OCI-LY1 (cell line): ENCODE data around the gene NSUN6.
"Not testable (repeated sequence)": the region's sequence is repeated elsewhere in the genome, so short reads cannot be mapped to it uniquely, and the experiment has no call there.

Source experiments
- H2AFZ ChIP-seq: fragments of 200-600 bp; sonication (generic), shearing (Covaris generic); 2 replicates; pipeline ENCODE4 v1.6.0; 2014; ENCODE audit warnings: antibody characterized with exemption, mild to moderate bottlenecking, low read length
- H3F3A ChIP-seq: fragments of 200-600 bp; sonication (generic), shearing (Covaris generic); 2 replicates; pipeline ENCODE4 v1.6.0; 2014; ENCODE audit warnings: mild to moderate bottlenecking, antibody characterized with exemption, low read length, moderate library complexity; ENCODE audit not compliant: insufficient read depth
- H3K27ac ChIP-seq: fragments of 200-600 bp; sonication (generic); 2 replicates; pipeline ENCODE4 v1.5.1; 2014; ENCODE audit warnings: low read length, mixed run types, mild to moderate bottlenecking, low read depth; ENCODE audit not compliant: poor library complexity, severe bottlenecking
- H3K27me3 ChIP-seq: fragments of 200-600 bp; sonication (generic); 2 replicates; pipeline ENCODE4 v1.6.0; 2014; ENCODE audit warnings: antibody characterized with exemption, mild to moderate bottlenecking, low read length, moderate library complexity; ENCODE audit not compliant: insufficient read depth
- H3K36me3 ChIP-seq: fragments of 200-600 bp; sonication (generic); 2 replicates; pipeline ENCODE4 v1.6.1; 2014; ENCODE audit warnings: mild to moderate bottlenecking, antibody characterized with exemption, low read length, moderate library complexity, mixed read lengths; ENCODE audit not compliant: insufficient read depth
- H3K4me1 ChIP-seq: fragments of 200-600 bp; sonication (generic); 2 replicates; pipeline ENCODE4 v1.5.1; 2014; ENCODE audit warnings: mild to moderate bottlenecking, low read length, moderate library complexity; ENCODE audit not compliant: insufficient read depth, severe bottlenecking
- H3K4me2 ChIP-seq: fragments of 200-600 bp; sonication (generic), shearing (Covaris generic); 2 replicates; pipeline ENCODE4 v1.6.1; 2014; ENCODE audit warnings: low read length
- H3K4me3 ChIP-seq: fragments of 200-600 bp; sonication (generic); 2 replicates; pipeline ENCODE4 v1.5.1; 2014; ENCODE audit warnings: low read length, low read depth, mild to moderate bottlenecking, mixed read lengths; ENCODE audit not compliant: poor library complexity, severe bottlenecking
- H3K79me2 ChIP-seq: fragments of 200-600 bp; shearing (Covaris generic); 2 replicates; pipeline ENCODE4 v1.6.1; 2016; ENCODE audit warnings: mixed run types, low read length, mixed read lengths; ENCODE audit not compliant: insufficient read depth
- H3K9ac ChIP-seq: fragments of 200-600 bp; sonication (generic), shearing (Covaris generic); 2 replicates; pipeline ENCODE4 v1.6.1; 2014; ENCODE audit warnings: mild to moderate bottlenecking, low read length, mixed read lengths
- H3K9me2 ChIP-seq: fragments of 200-600 bp; sonication (generic), shearing (Covaris generic); 2 replicates; pipeline ENCODE4 v1.6.1; 2014; ENCODE audit warnings: low read depth, mild to moderate bottlenecking, low read length, mixed read lengths
- H3K9me3 ChIP-seq: fragments of 200-600 bp; shearing (Covaris generic); 2 replicates; pipeline ENCODE4 v1.6.1; 2014; ENCODE audit warnings: low read length, mixed read lengths
- H4K20me1 ChIP-seq: fragments of 200-600 bp; sonication (generic), shearing (Covaris generic); 2 replicates; pipeline ENCODE4 v1.6.0; 2016; ENCODE audit warnings: mild to moderate bottlenecking, low read length; ENCODE audit not compliant: insufficient read depth
- CTCF ChIP-seq: fragments of 200-600 bp; sonication (generic), shearing (Covaris generic); IDR thresholded peaks from 2 replicates; pipeline ENCODE4 v1.5.1; 2017; ENCODE audit warnings: mild to moderate bottlenecking, antibody characterized with exemption, low read length, moderate library complexity, mixed read lengths
- EZH2 ChIP-seq: fragments of 200-600 bp; sonication (generic), shearing (Covaris generic); IDR thresholded peaks from 2 replicates; pipeline ENCODE4 v1.8.0; 2017; ENCODE audit warnings: borderline replicate concordance, mixed run types, mild to moderate bottlenecking, antibody characterized with exemption, low read length, moderate library complexity, mixed read lengths

The NSUN6 gene

GRCh38 chr10:18625886-18626285 lies 25.5 kb downstream of the NSUN6 start:
- H3K4me3 ChIP-seq: no peak overlapping the region
- no peak overlapping the region for H2AFZ ChIP-seq
- no peaks in the 10 kb centered on the region for H3K9me3 ChIP-seq
- no peaks in the 10 kb centered on the region for H3K79me2 ChIP-seq
- no peaks in the 10 kb centered on the region for H3K9me2 ChIP-seq
- H3K4me2 ChIP-seq: no peak overlapping the region
- H3K36me3 ChIP-seq: peaks cover 22% of the 10 kb centered on the region
- peaks cover 10% of the 10 kb centered on the region for H3K4me1 ChIP-seq
- no peak overlapping the region for H3K9ac ChIP-seq
- H3F3A ChIP-seq: no peaks in the 10 kb centered on the region
- H3K27ac ChIP-seq: no peak overlapping the region
- TF ChIP-seq EZH2 (no peak), CTCF (no peak)
- H4K20me1 ChIP-seq: no peaks in the 10 kb centered on the region
- H3K27me3 ChIP-seq: no peaks in the 10 kb centered on the region

GRCh38 chr10:18623671-18624070 lies 27.7 kb downstream of the NSUN6 start:
- H4K20me1 ChIP-seq, H3K79me2 ChIP-seq, H3K4me3 ChIP-seq, H3F3A ChIP-seq, H3K4me2 ChIP-seq, H3K27ac ChIP-seq, H3K27me3 ChIP-seq, H3K9me2 ChIP-seq, H2AFZ ChIP-seq, H3K9ac ChIP-seq, H3K9me3 ChIP-seq: not testable (repeated sequence)
- Histone ChIP-seq H3K36me3 (peaks cover 27% of the 10 kb centered on the region), H3K4me1 (peaks cover 10% of the 10 kb centered on the region)

- no peaks in the 10 kb centered on the region for H3K9me2 ChIP-seq
- H4K20me1 ChIP-seq: no peaks in the 10 kb centered on the region
- H3K27ac ChIP-seq: no peak overlapping the region
- no peak overlapping the region for H3K4me2 ChIP-seq
- H3K9me3 ChIP-seq: no peaks in the 10 kb centered on the region
- H3K4me1 ChIP-seq: no peaks in the 10 kb centered on the region
- TF ChIP-seq CTCF (no peak), EZH2 (no peak)
- no peaks in the 10 kb centered on the region for H3F3A ChIP-seq
- no peak overlapping the region for H2AFZ ChIP-seq
- H3K79me2 ChIP-seq: no peaks in the 10 kb centered on the region
- no peak overlapping the region for H3K4me3 ChIP-seq
- peaks cover 31% of the 10 kb centered on the region for H3K36me3 ChIP-seq
- H3K27me3 ChIP-seq: no peaks in the 10 kb centered on the region
- H3K9ac ChIP-seq: no peak overlapping the region
Measured at GRCh38 chr10:18620856-18621255, 30.5 kb downstream of the NSUN6 start.

- TF ChIP-seq EZH2 (no peak), CTCF (no peak)
- Histone ChIP-seq H3K9ac (no peak overlapping the region), H3K4me1 (no peaks in the 10 kb centered on the region), H3K4me2 (no peak overlapping the region), H3K4me3 (no peak overlapping the region), H4K20me1 (no peaks in the 10 kb centered on the region), H3K36me3 (peaks cover 47% of the 10 kb centered on the region), H2AFZ (no peak overlapping the region), H3F3A (no peaks in the 10 kb centered on the region), H3K79me2 (no peaks in the 10 kb centered on the region), H3K9me2 (no peaks in the 10 kb centered on the region), H3K27me3 (no peaks in the 10 kb centered on the region), H3K27ac (no peak overlapping the region), H3K9me3 (no peaks in the 10 kb centered on the region)
Measured at GRCh38 chr10:18619016-18619415, 32.4 kb downstream of the NSUN6 start.
